Adrenal gland (tissue), 12 donors: ENCODE results near the gene IMP3. TPM values are rescaled to one million over a fixed set of nuclear protein-coding genes. Genes with fewer than 3 reads are reported as not detected.

Source experiments
- DNase-seq, 7 donors: peaks; one replicate each; pipeline ENCODE4 v3.0.0-alpha.2; 2019 to 2020
- H3K27ac ChIP-seq, 5 donors: fragments of 200-600 bp; sonication (generic) in 4 of 5; 1 replicate in 3 of 5; 2 replicates in 2 of 5; pipeline versions ENCODE4 v1.5.1 to v1.8.0; 2016 to 2020; ENCODE audit warnings: mild to moderate bottlenecking in 1 of 5
- H3K27me3 ChIP-seq: fragments of 200-600 bp; 2 replicates; pipeline ENCODE4 v1.8.0; 2021
- H3K36me3 ChIP-seq, 2 donors: fragments of 200-600 bp; replicated peaks in 1 of 2; 1 replicate in 1 of 2; 2 replicates in 1 of 2; pipeline versions ENCODE4 v1.5.1 to v1.8.0; 2018 to 2022
- H3K4me1 ChIP-seq, 2 donors: fragments of 200-600 bp; replicated peaks in 1 of 2; 1 replicate in 1 of 2; 2 replicates in 1 of 2; pipeline versions ENCODE4 v1.5.1 to v1.8.0; 2018 to 2021
- H3K4me3 ChIP-seq, 4 donors: fragments of 200-600 bp; sonication (generic) in 3 of 4; one replicate each; pipeline ENCODE4 v1.5.1; 2016 to 2018
- H3K9me3 ChIP-seq, 3 donors: fragments of 200-600 bp; sonication (generic) in 1 of 3; replicated peaks in 1 of 3; 1 replicate in 2 of 3; 2 replicates in 1 of 3; pipeline versions ENCODE4 v1.5.1 to v1.8.0; 2016 to 2021
- POLR2A ChIP-seq, 2 donors: fragments of 450-650 bp; IDR thresholded peaks; one replicate each; pipeline ENCODE4 v1.6.1; 2017; ENCODE audit warnings: antibody characterized with exemption in 2 of 2, mild to moderate bottlenecking in 2 of 2, moderate library complexity in 1 of 2
- WGBS, 4 donors: extraction: QIAGEN DNeasy Blood & Tissue Kit in 2 of 4; methylation state at CpG; one replicate each; pipeline versions ENCODE4 v1.1.5 to v1.1.7; 2013 to 2017; 5-methylcytosine and 5-hydroxymethylcytosine counted together
- intact Hi-C, 2 donors: fragments of 100-400 bp; cut with DNase I; formaldehyde crosslinking; loops; one replicate each; pipeline versions ENCODE4 v1.14.1 to v1.15.0; 2022 to 2023
- polyA plus RNA-seq, 3 donors: library from polyadenylated mRNA; stranded (reverse); fragments of 200-250 nt in 2 of 3; fragments of 350-450 nt in 1 of 3; fragmentation: Illumina TruSeq in 1 of 3; extraction: RNeasy Lipid Tissue Mini Kit (QIAGEN cat#74804) in 1 of 3; gene quantifications; one replicate each; pipeline ENCODE4 v1.2.3, GENCODE V29; 2013 to 2014
- total RNA-seq, 9 donors: library from RNA; depleted of rRNA in 4 of 9; stranded (reverse); fragments of >200 nt in 4 of 9; fragments of 120-200 nt in 1 of 9; fragmentation: NEBNext Ultra II Directional in 1 of 9; extraction: Animal tissue kit (Norgen Biotek cat#: 25700) in 1 of 9; gene quantifications; one replicate each; pipeline versions ENCODE4 v1.1.0 to v1.2.4, GENCODE V29; 2013 to 2023
- TF ChIP-seq, protein P1 (sequence below), 6 experiments: fragments of 450-650 bp in 4 of 6; fragments of 200-600 bp in 2 of 6; sonication (generic) in 1 of 6; IDR thresholded peaks; 1 replicate in 5 of 6; 2 replicates in 1 of 6; pipeline versions ENCODE4 v1.5.1 to v1.8.0; 2016 to 2021; ENCODE audit warnings: antibody characterized with exemption in 6 of 6, mild to moderate bottlenecking in 2 of 6, moderate library complexity in 1 of 6
- donor health status: healthy with polysubstance abuse.
- donor health status: Bipolar disorder and iron deficiency.
- donor health status: DM: yes; HTN: yes; CAD: no.
- donor health status: DM: no; HTN: no; CAD: no.
- donor health status: DM: no; HTN: no; CAD: no.
- donor health status: DM: yes; HTN: yes; CAD: no.

The IMP3 gene
- total and polyA plus RNA-seq, 12 donors = 49.8 to 161 (median 84.0) TPM

- H3K4me1 ChIP-seq = peaks cover 4 to 23% of the 10 kb centered on the region in 2 donors
- no peaks in the 10 kb centered on the region for H3K27me3 ChIP-seq
- H3K9me3 ChIP-seq = no peaks in the 10 kb centered on the region
- H3K4me3 ChIP-seq = no peak overlapping the region
- TF ChIP-seq, protein P1, sequence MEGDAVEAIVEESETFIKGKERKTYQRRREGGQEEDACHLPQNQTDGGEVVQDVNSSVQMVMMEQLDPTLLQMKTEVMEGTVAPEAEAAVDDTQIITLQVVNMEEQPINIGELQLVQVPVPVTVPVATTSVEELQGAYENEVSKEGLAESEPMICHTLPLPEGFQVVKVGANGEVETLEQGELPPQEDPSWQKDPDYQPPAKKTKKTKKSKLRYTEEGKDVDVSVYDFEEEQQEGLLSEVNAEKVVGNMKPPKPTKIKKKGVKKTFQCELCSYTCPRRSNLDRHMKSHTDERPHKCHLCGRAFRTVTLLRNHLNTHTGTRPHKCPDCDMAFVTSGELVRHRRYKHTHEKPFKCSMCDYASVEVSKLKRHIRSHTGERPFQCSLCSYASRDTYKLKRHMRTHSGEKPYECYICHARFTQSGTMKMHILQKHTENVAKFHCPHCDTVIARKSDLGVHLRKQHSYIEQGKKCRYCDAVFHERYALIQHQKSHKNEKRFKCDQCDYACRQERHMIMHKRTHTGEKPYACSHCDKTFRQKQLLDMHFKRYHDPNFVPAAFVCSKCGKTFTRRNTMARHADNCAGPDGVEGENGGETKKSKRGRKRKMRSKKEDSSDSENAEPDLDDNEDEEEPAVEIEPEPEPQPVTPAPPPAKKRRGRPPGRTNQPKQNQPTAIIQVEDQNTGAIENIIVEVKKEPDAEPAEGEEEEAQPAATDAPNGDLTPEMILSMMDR (IDR thresholded peaks at IDR 0.05) = no peak
- TF ChIP-seq POLR2A (IDR thresholded peaks at IDR 0.05) = no peak
- 69 to 81% (median 74%) methylated on average over 2 of the region's 2 CpGs for WGBS, 4 donors
- DNase-seq = no peak
- H3K36me3 ChIP-seq = peaks cover 0 to 25% of the 10 kb centered on the region in 2 donors
- H3K27ac ChIP-seq = peak overlapping the region in 1 of 5 donors; percentile 12
- intact Hi-C loops = loop anchor here in 1 of 2 donors (10.0 kb wide), 1 partner anchor 48 kb away; the partner anchor contains the start of gene PTPN9
Observed at GRCh38 chr15:75622505-75622904, 17.5 kb downstream of the IMP3 start.

DNA sequence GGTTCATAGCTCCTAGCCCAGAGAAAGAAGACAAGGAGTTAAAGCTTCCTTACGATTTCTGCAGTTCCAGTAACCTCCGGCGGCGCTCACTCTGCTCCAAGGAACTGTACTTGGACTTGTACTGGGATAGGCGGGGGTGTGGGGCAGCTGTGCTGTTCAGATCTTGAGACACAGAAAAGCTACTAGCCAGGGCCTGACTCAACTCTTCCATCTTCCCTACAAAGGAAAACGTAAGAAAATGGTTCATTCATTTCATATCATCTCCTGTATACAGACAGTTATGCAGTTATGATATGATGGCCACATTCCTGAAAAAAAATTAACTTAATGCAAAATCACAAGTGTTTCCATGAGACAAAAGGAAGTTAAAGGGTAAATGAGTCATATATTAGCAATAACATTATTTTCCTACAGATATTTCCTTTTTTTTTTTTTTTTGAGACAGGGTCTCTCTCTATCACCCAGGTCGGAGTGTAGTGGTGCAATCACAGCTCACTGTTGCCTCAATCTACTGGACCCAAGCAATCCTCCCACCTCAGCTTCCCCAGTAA is 19.1 kb downstream of the IMP3 start:
- intact Hi-C loops = loop anchor here in 1 of 2 donors (10.0 kb wide), 1 partner anchor 46 kb away; the partner anchor contains the start of gene PTPN9
- Histone ChIP-seq H3K27me3 (no peaks in the 10 kb centered on the region), H3K4me3 (peak overlapping the region in 1 of 4 donors; percentile 17), H3K36me3 (peaks cover 0 to 41% of the 10 kb centered on the region in 2 donors), H3K9me3 (no peaks in the 10 kb centered on the region), H3K27ac (peak overlapping the region in 2 of 5 donors; percentile 56 to 64), H3K4me1 (peaks cover 0 to 15% of the 10 kb centered on the region in 2 donors)
- DNase-seq = peak in 6 of 7 donors; percentile 49 to 78 (median 62)
- no peak for TF ChIP-seq POLR2A (IDR thresholded peaks at IDR 0.05)
- TF ChIP-seq, protein P1 (IDR thresholded peaks at IDR 0.05) = peak in 1 of 6 experiments; percentile 30
- WGBS, 4 donors = 50 to 58% (median 54%) methylated on average over 7 of the region's 7 CpGs

- WGBS, 4 donors = 52 to 60% (median 56%) methylated on average over 4 of the region's 4 CpGs
- Histone ChIP-seq H3K27ac (peak overlapping the region in 2 of 5 donors; percentile 56 to 64), H3K9me3 (no peaks in the 10 kb centered on the region), H3K36me3 (peaks cover 0 to 45% of the 10 kb centered on the region in 2 donors), H3K27me3 (no peaks in the 10 kb centered on the region), H3K4me1 (peaks cover 0 to 14% of the 10 kb centered on the region in 2 donors), H3K4me3 (peak overlapping the region in 1 of 4 donors; percentile 17)
- DNase-seq = peak in 4 of 7 donors; percentile 12 to 34 (median 30)
- intact Hi-C loops = loop anchor here in 1 of 2 donors (10.0 kb wide), 1 partner anchor 45 kb away; the partner anchor contains the start of gene PTPN9
- TF ChIP-seq, protein P1 (IDR thresholded peaks at IDR 0.05) = no peak
- TF ChIP-seq POLR2A (IDR thresholded peaks at IDR 0.05) = no peak
Observed at GRCh38 chr15:75620058-75620820, 19.8 kb downstream of the IMP3 start.

GRCh38 chr15:75616766-75617165 is 23.3 kb downstream of the IMP3 start:
- intact Hi-C loops = no loop called here
- Histone ChIP-seq H3K4me3 (no peak overlapping the region), H3K36me3 (peaks cover 0 to 69% of the 10 kb centered on the region in 2 donors)

More at GRCh38 chr15:75616766-75617165, 23.3 kb downstream of the IMP3 start:
- DNase-seq = no peak
- TF ChIP-seq, protein P1 (IDR thresholded peaks at IDR 0.05) = no peak
- TF ChIP-seq POLR2A (IDR thresholded peaks at IDR 0.05) = no peak
- no peaks in the 10 kb centered on the region for H3K27me3 ChIP-seq
- H3K27ac ChIP-seq = no peak overlapping the region
- peaks cover 0 to 14% of the 10 kb centered on the region in 2 donors for H3K4me1 ChIP-seq
- H3K9me3 ChIP-seq = no peaks in the 10 kb centered on the region
